BE2C (cell line): ENCODE measurements around the gene TUT1.

ENCODE experiments used
- DNase-seq: peaks from one replicate; pipeline ENCODE4 v3.0.0-alpha.2; 2020
- H3K27me3 ChIP-seq: fragments of 250-450 bp; sonication (Bioruptor Pico); 2 replicates; pipeline ENCODE4 v1.5.1; 2020; ENCODE audit warnings: mild to moderate bottlenecking
- H3K36me3 ChIP-seq: fragments of 250-450 bp; sonication (Bioruptor Pico); 2 replicates; pipeline ENCODE4 v1.5.1; 2020; ENCODE audit warnings: mild to moderate bottlenecking
- H3K4me1 ChIP-seq: fragments of 250-450 bp; sonication (Bioruptor Pico); 2 replicates; pipeline ENCODE4 v1.5.1; 2020
- H3K4me3 ChIP-seq: 2 replicates; pipeline ENCODE4 v1.5.1; 2011; ENCODE audit warnings: low read depth, low read length
- H3K9me3 ChIP-seq: fragments of 250-450 bp; sonication (Bioruptor Pico); 2 replicates; pipeline ENCODE4 v1.5.1; 2020
- CTCF ChIP-seq: IDR thresholded peaks from 2 replicates; pipeline ENCODE4 v1.5.1; 2012; ENCODE audit warnings: mild to moderate bottlenecking, low read depth, low read length

TUT1 gene

GRCh38 chr11:62546929-62547625, 44.2 kb downstream of the TUT1 start:
- Histone ChIP-seq H3K27me3 (peaks cover 6% of the 10 kb centered on the region; the same call in 1 of the 2 replicates), H3K36me3 (no peaks in the 10 kb centered on the region), H3K4me3 (no peak overlapping the region), H3K4me1 (peaks cover 3% of the 10 kb centered on the region), H3K9me3 (no peaks in the 10 kb centered on the region)
- no peak for TF ChIP-seq CTCF
- DNase-seq, result no peak

GRCh38 chr11:62546244-62546928, 44.9 kb downstream of the TUT1 start, which contains the start of gene AHNAK:
Gene AHNAK, minus strand, starts transcription at chr11:62546806. Its CDS starts 10,708 bp downstream, at chr11:62536098.
- peak within 1 kb of the TSS; percentile 56 for H3K4me3 ChIP-seq
- H3K36me3 ChIP-seq, result no peaks in the 10 kb centered on the region
- H3K4me1 ChIP-seq, result peaks cover 3% of the 10 kb centered on the region
- DNase-seq, result peak; percentile 62
- no peaks in the 10 kb centered on the region for H3K9me3 ChIP-seq
- no peak for TF ChIP-seq CTCF
- peaks cover 6% of the 10 kb centered on the region; the same call in 1 of the 2 replicates for H3K27me3 ChIP-seq

- peaks cover 6% of the 10 kb centered on the region for H3K4me1 ChIP-seq
Observed at GRCh38 chr11:62545437-62546243, 45.7 kb downstream of the TUT1 start.

GRCh38 chr11:62544581-62545436, 46.5 kb downstream of the TUT1 start:
- Histone ChIP-seq H3K27me3 (peaks cover 6% of the 10 kb centered on the region; the same call in 1 of the 2 replicates), H3K4me1 (peaks cover 7% of the 10 kb centered on the region), H3K4me3 (peak overlapping the region; percentile 56), H3K9me3 (no peaks in the 10 kb centered on the region), H3K36me3 (no peaks in the 10 kb centered on the region)
- DNase-seq, result no peak
- no peak for TF ChIP-seq CTCF

More at GRCh38 chr11:62545437-62546243, 45.7 kb downstream of the TUT1 start:
- TF ChIP-seq CTCF, result no peak
- Histone ChIP-seq H3K9me3 (no peaks in the 10 kb centered on the region), H3K4me3 (peak overlapping the region; percentile 56), H3K36me3 (no peaks in the 10 kb centered on the region), H3K27me3 (peaks cover 6% of the 10 kb centered on the region; the same call in 1 of the 2 replicates)
- DNase-seq, result peak; percentile 70

GRCh38 chr11:62543680-62544444, 47.5 kb downstream of the TUT1 start:
- Histone ChIP-seq H3K27me3 (peaks cover 6% of the 10 kb centered on the region; the same call in 1 of the 2 replicates), H3K9me3 (no peaks in the 10 kb centered on the region), H3K36me3 (no peaks in the 10 kb centered on the region), H3K4me1 (peaks cover 13% of the 10 kb centered on the region), H3K4me3 (no peak overlapping the region)
- no peak for TF ChIP-seq CTCF
- DNase-seq, result no peak
